Measurements from ENCODE around the gene ZCCHC24.

Gene ZCCHC24

GRCh38 chr10:79382491-79382941 is 62.9 kb downstream of the ZCCHC24 start:
- H4K20me1 ChIP-seq (ENCODE audit: control insufficient read depth, insufficient read depth, low read depth, low read length): no peaks in the 10 kb centered on the region
- H3K4me1 ChIP-seq (ENCODE audit: control insufficient read depth, low read length): no peaks in the 10 kb centered on the region
- no peaks in the 10 kb centered on the region for H3F3A ChIP-seq (ENCODE audit: control insufficient read depth, insufficient read depth)
- no peak for TF ChIP-seq CTCF (IDR thresholded peaks at IDR 0.05; ENCODE audit: low read depth, low read length, poor library complexity, severe bottlenecking)
- no peak for TF ChIP-seq EZH2phosphoT487 (IDR thresholded peaks at IDR 0.05; ENCODE audit: borderline replicate concordance, low read length)
- no peaks in the 10 kb centered on the region for H3K9me3 ChIP-seq (ENCODE audit: control insufficient read depth, insufficient read depth, low read length)
- H3K36me3 ChIP-seq (ENCODE audit: control insufficient read depth, low read length): no peaks in the 10 kb centered on the region
- H3K4me2 ChIP-seq (ENCODE audit: low read length): no peak overlapping the region
- no peaks in the 10 kb centered on the region for H3K27me3 ChIP-seq (ENCODE audit: control insufficient read depth, low read length)
- no peak overlapping the region for H3K4me3 ChIP-seq (ENCODE audit: low read length)
- H3K9me2 ChIP-seq (replicated peaks; ENCODE audit: control insufficient read depth, low read length): no peaks in the 10 kb centered on the region
- H3K27ac ChIP-seq (ENCODE audit: low read depth, low read length): no peak overlapping the region
- H3K79me2 ChIP-seq (ENCODE audit: control insufficient read depth, low read length): no peaks in the 10 kb centered on the region

- Histone ChIP-seq H3K9me3 (ENCODE audit: control insufficient read depth, insufficient read depth, low read length) (no peaks in the 10 kb centered on the region), H3K79me2 (ENCODE audit: control insufficient read depth, low read length) (no peaks in the 10 kb centered on the region), H3K4me3 (ENCODE audit: low read length) (no peak overlapping the region), H3K4me1 (ENCODE audit: control insufficient read depth, low read length) (no peaks in the 10 kb centered on the region), H3K27ac (ENCODE audit: low read depth, low read length) (no peak overlapping the region), H3K36me3 (ENCODE audit: control insufficient read depth, low read length) (no peaks in the 10 kb centered on the region), H4K20me1 (ENCODE audit: control insufficient read depth, insufficient read depth, low read depth, low read length) (no peaks in the 10 kb centered on the region), H3K27me3 (ENCODE audit: control insufficient read depth, low read length) (no peaks in the 10 kb centered on the region), H3K9me2 (replicated peaks; ENCODE audit: control insufficient read depth, low read length) (no peaks in the 10 kb centered on the region), H3F3A (ENCODE audit: control insufficient read depth, insufficient read depth) (no peaks in the 10 kb centered on the region), H3K4me2 (ENCODE audit: low read length) (no peak overlapping the region)
- TF ChIP-seq CTCF (IDR thresholded peaks at IDR 0.05; ENCODE audit: low read depth, low read length, poor library complexity, severe bottlenecking): no peak
- TF ChIP-seq EZH2phosphoT487 (IDR thresholded peaks at IDR 0.05; ENCODE audit: borderline replicate concordance, low read length): no peak
These were observed 63.6 kb downstream of the ZCCHC24 start for GRCh38 chr10:79381804-79382221.

GRCh38 chr10:79380946-79381721 is 64.3 kb downstream of the ZCCHC24 start:
- Histone ChIP-seq H3K27ac (ENCODE audit: low read depth, low read length) (no peak overlapping the region), H3K79me2 (ENCODE audit: control insufficient read depth, low read length) (no peaks in the 10 kb centered on the region), H3K9me2 (replicated peaks; ENCODE audit: control insufficient read depth, low read length) (no peaks in the 10 kb centered on the region), H3K36me3 (ENCODE audit: control insufficient read depth, low read length) (no peaks in the 10 kb centered on the region), H3F3A (ENCODE audit: control insufficient read depth, insufficient read depth) (no peaks in the 10 kb centered on the region), H3K4me2 (ENCODE audit: low read length) (no peak overlapping the region), H4K20me1 (ENCODE audit: control insufficient read depth, insufficient read depth, low read depth, low read length) (no peaks in the 10 kb centered on the region), H3K4me1 (ENCODE audit: control insufficient read depth, low read length) (no peaks in the 10 kb centered on the region), H3K27me3 (ENCODE audit: control insufficient read depth, low read length) (no peaks in the 10 kb centered on the region), H3K4me3 (ENCODE audit: low read length) (no peak overlapping the region), H3K9me3 (ENCODE audit: control insufficient read depth, insufficient read depth, low read length) (no peaks in the 10 kb centered on the region)
- TF ChIP-seq EZH2phosphoT487 (IDR thresholded peaks at IDR 0.05; ENCODE audit: borderline replicate concordance, low read length): no peak
- no peak for TF ChIP-seq CTCF (IDR thresholded peaks at IDR 0.05; ENCODE audit: low read depth, low read length, poor library complexity, severe bottlenecking)

All from DOHH2 (cell line).